SK-N-MC (cell line): ENCODE measurements around the gene CHMP2A.

Experiments used
- EZH2 ChIP-seq: fragments of 200-600 bp; sonication (generic); IDR thresholded peaks from one replicate; pipeline ENCODE4 v1.6.1; 2017; ENCODE audit warnings: antibody characterized with exemption
- POLR2AphosphoS5 ChIP-seq: IDR thresholded peaks from 2 replicates; pipeline ENCODE4 v1.6.1; 2012; ENCODE audit warnings: mild to moderate bottlenecking, low read depth, low read length, borderline replicate concordance

DNA sequence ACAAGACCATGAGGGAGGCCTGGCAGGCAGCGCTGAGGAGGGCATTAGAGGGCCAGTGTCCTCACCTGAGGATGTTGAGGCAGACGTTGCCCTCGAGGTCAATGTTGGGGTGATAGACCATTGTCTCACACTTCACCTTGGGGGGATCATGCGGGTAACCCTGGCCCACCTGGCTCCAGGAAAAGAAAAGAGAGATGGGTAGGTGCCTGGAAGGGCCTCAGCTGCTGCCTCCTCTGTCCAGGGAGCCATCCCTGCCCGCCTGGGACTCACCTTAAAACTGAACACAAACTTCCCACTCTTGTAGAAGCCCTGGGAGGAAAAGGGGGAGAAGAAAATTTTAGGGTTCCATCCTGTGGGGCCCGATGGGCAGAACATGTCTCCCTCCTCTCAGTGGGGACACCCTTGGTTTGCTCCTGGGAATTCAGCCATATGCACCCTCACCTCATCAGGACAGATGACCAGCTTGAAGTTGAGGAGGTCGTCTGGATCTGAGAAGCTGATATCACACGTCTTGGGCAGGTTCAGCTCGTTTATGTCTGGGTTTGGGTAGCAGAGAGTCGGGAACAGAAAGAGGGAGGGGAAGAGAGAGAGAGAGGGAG, 1.8 kb upstream of the CHMP2A start:
- TF ChIP-seq POLR2AphosphoS5 = no peak
- no peak for TF ChIP-seq EZH2
